Measurements from ENCODE around the gene MINDY2. TPM values are rescaled to one million over a fixed set of nuclear protein-coding genes. Genes with fewer than 3 reads are reported as not detected.

The MINDY2 gene
- total and polyA plus RNA-seq, 2 of the 8 experiments (the other 6 are each of a cell fraction or from before 2014, with no cell fraction given) = 3.1 to 25.7 TPM

GRCh38 chr15:58889363-58889762 lies 118.3 kb downstream of the MINDY2 start:
- FAIRE-seq = no peak
- Histone ChIP-seq H2BK15ac (ENCODE audit: low read length) (no peak overlapping the region), H3K4me2 (ENCODE audit: insufficient read depth in 1 of 2, low read depth in 2 of 2, low read length in 2 of 2) (no peak overlapping the region), H3K56ac (replicated peaks; ENCODE audit: insufficient read length, low read depth, low read length) (no peak overlapping the region), H2AFZ (ENCODE audit: low read length) (no peak overlapping the region), H3K4me1 (replicated peaks in 1 of 4; ENCODE audit: control insufficient read depth in 3 of 4, insufficient read depth in 4 of 4, low read length in 3 of 4) (no peaks in the 10 kb centered on the region), H3K79me1 (ENCODE audit: low read depth, low read length) (no peaks in the 10 kb centered on the region), H3K9me3 (ENCODE audit: insufficient read depth in 2 of 2, low read depth in 1 of 2, low read length in 1 of 2) (no peaks in the 10 kb centered on the region), H3K9ac (replicated peaks in 1 of 4; ENCODE audit: extremely low read depth in 1 of 4, low read depth in 3 of 4, low read length in 3 of 4) (no peak overlapping the region), H3K4me3 (ENCODE audit: extremely low read depth in 1 of 4, insufficient read depth in 2 of 4, low read depth in 3 of 4, low read length in 4 of 4) (no peak overlapping the region), H2BK120ac (replicated peaks; ENCODE audit: low read depth, low read length) (no peak overlapping the region), H3K14ac (ENCODE audit: insufficient read length) (no peak overlapping the region), H3K36me3 (ENCODE audit: control insufficient read depth in 2 of 4, insufficient read depth in 4 of 4, low read length in 3 of 4) (peaks cover 27 to 100% (median 85%) of the 10 kb centered on the region in 4 experiments), H3K18ac (ENCODE audit: extremely low read depth, low read length) (no peak overlapping the region), H2BK5ac (ENCODE audit: low read depth, low read length) (no peak overlapping the region), H4K8ac (ENCODE audit: extremely low read depth, insufficient read depth, low read length) (no peak overlapping the region), H2BK12ac (ENCODE audit: low read depth, low read length) (no peak overlapping the region), H3K79me2 (ENCODE audit: control insufficient read depth in 1 of 2, insufficient read depth in 2 of 2, low read length in 2 of 2) (no peaks in the 10 kb centered on the region), H4K91ac (replicated peaks; ENCODE audit: insufficient read length, low read length) (no peak overlapping the region), H3K4ac (replicated peaks; ENCODE audit: insufficient read length, low read depth, low read length) (no peak overlapping the region), H2AK5ac (ENCODE audit: low read depth, low read length) (no peak overlapping the region), H2BK20ac (ENCODE audit: low read length) (no peak overlapping the region), H4K20me1 (replicated peaks in 1 of 2; ENCODE audit: control insufficient read depth in 1 of 2, insufficient read depth in 2 of 2, low read length in 2 of 2) (peaks cover 1 to 4% of the 10 kb centered on the region in 2 experiments), H3K23ac (ENCODE audit: insufficient read length) (no peak overlapping the region), H4K5ac (ENCODE audit: insufficient read length, low read depth, low read length) (no peak overlapping the region), H3K27me3 (replicated peaks in 1 of 4; ENCODE audit: control insufficient read depth in 3 of 4, extremely low read depth in 1 of 4, insufficient read depth in 3 of 4, low read length in 3 of 4) (no peaks in the 10 kb centered on the region), H3K23me2 (ENCODE audit: low read depth, low read length) (no peaks in the 10 kb centered on the region), H3K27ac (ENCODE audit: low read depth, low read length) (no peak overlapping the region)
- ChIA-PET POLR2A (ENCODE audit: partially characterized antibody) (interaction anchor here (0.6 to 1.1 kb wide), 4 partner anchors 8 to 35 kb away, joined by 3 to 4 read pairs (median 3); no protein-coding TSS in a partner anchor), CTCF (ENCODE audit: partially characterized antibody) (interaction anchor here (0.6 to 2.1 kb wide), 3 partner anchors 14 to 635 kb away, joined by 3 to 5 read pairs (median 3); no protein-coding TSS in a partner anchor)
- DNase-seq (ENCODE audit: low read depth in 1 of 2, low spot score in 2 of 2) = no peak
- WGBS, 2 experiments (ENCODE audit: extremely low coverage in 1 of 2, insufficient coverage in 1 of 2, insufficient read length in 1 of 2, insufficient replicate concordance in 2 of 2, low coverage in 1 of 2, low lambda C conversion rate in 2 of 2, missing lambda C conversion rate in 1 of 2) = 98% methylated on average over 7 of the region's 7 CpGs; no CpG with 5 or more reads in 1 of the 2 experiments
- no peak for TF ChIP-seq TAF7 (optimal IDR thresholded peaks at IDR 0.05; ENCODE audit: borderline replicate concordance, low read depth, low read length)
- TF ChIP-seq TCF12 (IDR thresholded peaks at IDR 0.05; ENCODE audit: low read depth, low read length) = no peak
- TF ChIP-seq, protein P1, sequence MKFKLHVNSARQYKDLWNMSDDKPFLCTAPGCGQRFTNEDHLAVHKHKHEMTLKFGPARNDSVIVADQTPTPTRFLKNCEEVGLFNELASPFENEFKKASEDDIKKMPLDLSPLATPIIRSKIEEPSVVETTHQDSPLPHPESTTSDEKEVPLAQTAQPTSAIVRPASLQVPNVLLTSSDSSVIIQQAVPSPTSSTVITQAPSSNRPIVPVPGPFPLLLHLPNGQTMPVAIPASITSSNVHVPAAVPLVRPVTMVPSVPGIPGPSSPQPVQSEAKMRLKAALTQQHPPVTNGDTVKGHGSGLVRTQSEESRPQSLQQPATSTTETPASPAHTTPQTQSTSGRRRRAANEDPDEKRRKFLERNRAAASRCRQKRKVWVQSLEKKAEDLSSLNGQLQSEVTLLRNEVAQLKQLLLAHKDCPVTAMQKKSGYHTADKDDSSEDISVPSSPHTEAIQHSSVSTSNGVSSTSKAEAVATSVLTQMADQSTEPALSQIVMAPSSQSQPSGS (IDR thresholded peaks at IDR 0.05; ENCODE audit: low read length) = no peak
- no peak for TF ChIP-seq USF2 (IDR thresholded peaks at IDR 0.05; ENCODE audit: low read length)
- TF ChIP-seq SP1 (IDR thresholded peaks at IDR 0.05; ENCODE audit: low read depth, low read length) = no peak
- no peak for TF ChIP-seq SP4 (IDR thresholded peaks at IDR 0.05; ENCODE audit: low read length)
- no peak for TF ChIP-seq HDAC2 (IDR thresholded peaks at IDR 0.05; ENCODE audit: borderline replicate concordance in 1 of 2, low read depth in 2 of 2, low read length in 2 of 2)
- TF ChIP-seq JUN (IDR thresholded peaks at IDR 0.05; ENCODE audit: low read depth, low read length) = no peak
- TF ChIP-seq ASH2L (IDR thresholded peaks at IDR 0.05; ENCODE audit: low read length) = no peak
- no peak for TF ChIP-seq SIX5 (IDR thresholded peaks at IDR 0.05; ENCODE audit: low read depth, low read length)
- no peak for TF ChIP-seq CHD2 (IDR thresholded peaks at IDR 0.05; ENCODE audit: low read length)
- no peak for TF ChIP-seq SIRT6 (IDR thresholded peaks at IDR 0.05; ENCODE audit: low read length)

Measured in H1 (cell line).